ENCODE measurements around the gene IQSEC3.
"Not testable (repeated sequence)": the region's sequence is repeated elsewhere in the genome, so short reads cannot be mapped to it uniquely, and the experiment has no call there.

Gene IQSEC3

DNA sequence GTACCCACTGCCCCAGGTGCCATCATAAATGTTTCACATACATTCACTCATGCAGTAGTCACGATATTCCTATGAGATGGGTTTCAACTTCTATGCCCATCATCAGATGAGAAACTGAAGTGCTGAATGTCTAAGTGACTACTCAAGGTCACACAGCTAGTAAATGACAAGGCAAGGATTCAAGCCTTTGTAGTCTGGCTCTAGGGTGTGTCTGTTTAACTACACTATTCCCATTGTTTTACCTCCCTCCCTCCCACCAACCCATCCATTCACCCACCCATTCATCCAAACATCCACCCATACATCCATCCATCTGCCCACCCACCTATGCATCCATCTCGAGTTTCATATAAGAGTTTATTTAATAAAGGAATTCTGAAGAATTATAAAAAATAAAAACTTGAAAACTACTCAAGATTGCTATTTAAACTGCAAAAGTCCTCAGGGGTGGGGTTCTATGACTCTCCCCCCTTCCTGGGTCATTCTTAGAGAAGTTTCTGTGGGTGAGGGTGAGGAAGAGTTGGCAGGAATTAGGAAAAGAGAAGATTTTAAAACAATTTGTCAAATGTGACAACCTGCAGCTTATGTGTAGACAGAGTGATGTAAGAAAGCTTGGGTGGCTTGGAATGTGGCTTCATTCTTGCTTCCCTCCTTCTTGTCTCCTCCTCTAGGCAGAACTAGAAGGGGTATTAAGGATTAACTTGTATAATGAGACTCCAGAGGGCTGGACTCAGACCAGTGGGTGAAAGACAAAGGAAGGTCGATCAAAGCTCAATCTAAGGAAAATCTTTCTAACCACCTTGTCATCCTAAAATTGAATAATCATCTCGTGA, 13.4 kb upstream of the IQSEC3 start:
- DNase-seq (ENCODE audit: low spot score), result not testable (repeated sequence)

- DNase-seq (ENCODE audit: low spot score), result no peak
These were observed 12.5 kb upstream of the IQSEC3 start for GRCh38 chr12:53735-54730.

DNA sequence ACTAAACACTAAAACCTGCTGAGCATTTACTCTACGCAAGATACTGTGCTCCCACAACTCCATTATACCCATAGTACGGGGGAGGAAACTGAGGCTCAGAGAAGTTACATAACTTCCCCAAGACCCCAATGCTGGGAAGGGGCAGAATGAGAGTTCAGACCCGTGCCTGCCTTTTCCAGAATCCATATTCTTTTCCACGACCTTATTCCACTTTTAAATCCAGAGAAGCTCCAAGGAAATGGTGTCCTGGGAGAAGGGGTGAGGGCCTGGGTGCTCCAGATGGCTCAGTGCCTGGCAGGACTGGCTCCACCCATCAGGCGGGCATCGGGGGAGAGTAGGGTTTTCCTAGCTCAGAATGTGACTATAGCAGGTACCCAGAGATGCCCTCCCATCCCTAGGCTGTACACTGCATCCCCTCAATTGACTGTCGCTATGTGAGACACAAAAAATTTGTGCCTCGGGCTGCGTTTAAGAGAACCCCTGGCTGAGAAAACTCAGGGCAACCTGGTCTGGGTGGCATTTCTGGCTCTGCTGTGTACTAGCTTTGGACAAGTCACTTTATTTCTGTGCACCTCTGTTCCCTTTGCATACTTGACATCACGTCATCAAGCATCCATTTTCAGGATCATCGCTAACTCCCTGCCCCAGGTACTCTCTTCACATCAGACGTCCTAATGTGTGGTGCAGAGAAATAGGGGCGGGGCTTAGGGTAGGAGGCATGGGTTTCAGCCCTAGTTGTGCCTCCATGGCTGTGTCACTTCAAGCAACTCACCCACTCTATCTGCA, 11.6 kb upstream of the IQSEC3 start:
- DNase-seq (ENCODE audit: low spot score), result no peak

DNA sequence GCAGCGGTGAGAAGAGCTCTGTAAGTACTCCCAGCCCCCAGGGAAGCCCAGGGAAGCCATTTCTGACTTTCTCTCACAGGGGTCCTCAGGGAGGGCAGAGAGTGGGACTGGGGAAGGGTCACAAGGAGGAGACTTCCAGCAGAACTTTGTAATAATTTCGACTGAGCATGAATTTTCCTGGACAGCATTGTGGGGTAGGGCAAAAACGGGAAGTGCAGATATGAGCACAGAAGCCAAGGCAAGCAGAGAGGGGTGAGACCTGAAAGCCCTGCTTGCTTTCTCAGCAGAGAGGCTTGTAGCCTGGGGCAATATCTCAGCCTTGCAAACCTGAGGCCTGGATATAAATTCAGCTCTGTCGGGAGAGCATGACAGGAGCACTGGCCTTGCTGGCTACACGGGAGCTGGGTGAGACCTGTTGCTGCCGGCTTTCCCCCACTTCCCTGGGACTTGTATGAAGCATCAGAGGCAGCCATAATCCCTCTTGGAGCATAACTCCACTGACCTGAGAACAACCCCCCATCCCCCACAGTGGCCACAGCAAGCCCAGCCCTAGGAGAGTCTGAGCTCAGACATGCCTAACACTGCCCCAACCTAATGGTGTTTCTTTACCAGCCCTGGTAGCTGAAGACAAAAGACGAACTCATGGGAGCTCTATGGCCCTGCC, 9.8 kb upstream of the IQSEC3 start:
- DNase-seq (ENCODE audit: low spot score), result no peak

- DNase-seq (ENCODE audit: low spot score), result no peak
These were observed 9.0 kb upstream of the IQSEC3 start for GRCh38 chr12:57539-57938.

- DNase-seq (ENCODE audit: low spot score), result no peak
These were observed 7.7 kb upstream of the IQSEC3 start for GRCh38 chr12:58832-59231.

- DNase-seq (ENCODE audit: low spot score), result not testable (repeated sequence)
These were observed 4.7 kb upstream of the IQSEC3 start for GRCh38 chr12:61845-62244.

DNA sequence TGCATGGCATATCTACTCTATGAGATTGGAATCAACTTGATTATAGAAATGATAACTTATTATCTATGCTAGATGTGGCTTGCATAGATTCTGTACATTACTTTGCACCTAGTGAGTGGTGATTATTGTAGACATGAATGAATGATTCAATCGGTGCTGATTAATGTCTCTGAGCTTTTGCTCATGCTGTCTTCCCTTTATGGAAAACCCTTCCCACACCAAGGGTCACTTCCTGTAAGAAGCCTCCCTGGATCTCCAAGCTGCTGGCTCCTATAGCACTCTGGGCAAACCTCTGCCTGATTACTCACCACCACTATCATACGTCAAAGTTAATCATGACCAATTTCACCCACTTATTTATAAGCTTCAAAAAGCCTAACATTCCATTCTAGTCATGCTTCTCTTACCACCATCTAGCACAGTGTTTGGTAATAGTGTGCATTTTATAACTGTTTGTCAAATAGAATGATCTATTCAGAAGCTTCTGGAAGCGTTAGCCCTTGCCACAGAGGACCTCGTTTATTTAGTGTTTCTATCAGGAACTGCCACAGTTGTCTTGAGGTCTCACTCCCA, 990 bp upstream of the IQSEC3 start:
- DNase-seq (ENCODE audit: low spot score), result not testable (repeated sequence)

DNA sequence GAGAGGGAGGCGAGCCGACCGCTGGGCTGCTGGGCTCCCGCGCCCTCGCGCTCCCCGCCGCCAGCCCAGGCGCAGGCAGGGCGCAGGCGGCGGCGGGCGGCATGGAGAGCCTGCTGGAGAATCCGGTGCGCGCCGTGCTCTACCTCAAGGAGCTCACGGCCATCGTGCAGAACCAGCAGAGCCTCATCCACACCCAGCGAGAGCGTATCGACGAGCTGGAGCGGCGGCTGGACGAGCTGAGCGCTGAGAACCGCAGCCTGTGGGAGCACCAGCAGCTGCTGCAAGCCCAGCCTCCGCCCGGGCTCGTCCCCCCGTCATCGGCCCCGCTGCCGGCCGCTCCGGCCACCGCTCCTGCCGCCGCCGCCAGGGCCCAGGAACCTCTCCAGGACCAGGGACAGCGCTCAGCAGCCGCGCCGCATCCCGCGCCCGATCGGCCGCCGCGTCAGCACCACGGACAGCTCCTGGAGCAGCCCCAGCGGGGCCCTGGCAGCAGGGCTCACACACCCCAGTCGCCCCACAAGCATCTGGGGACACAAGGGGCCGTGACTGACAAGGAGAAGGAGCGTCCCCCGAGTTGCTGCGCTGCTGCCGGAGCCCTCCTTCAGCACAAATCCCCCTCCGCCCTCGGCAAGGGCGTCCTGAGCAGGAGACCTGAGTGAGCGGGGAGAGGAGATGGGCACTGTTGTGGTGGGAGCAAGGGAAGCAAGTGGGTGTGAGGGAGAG, 376 bp downstream of the IQSEC3 start:
- DNase-seq (ENCODE audit: low spot score), result not testable (repeated sequence)

GRCh38 chr12:69677-70076, 3.1 kb downstream of the IQSEC3 start:
- DNase-seq (ENCODE audit: low spot score), result not testable (repeated sequence)

DNA sequence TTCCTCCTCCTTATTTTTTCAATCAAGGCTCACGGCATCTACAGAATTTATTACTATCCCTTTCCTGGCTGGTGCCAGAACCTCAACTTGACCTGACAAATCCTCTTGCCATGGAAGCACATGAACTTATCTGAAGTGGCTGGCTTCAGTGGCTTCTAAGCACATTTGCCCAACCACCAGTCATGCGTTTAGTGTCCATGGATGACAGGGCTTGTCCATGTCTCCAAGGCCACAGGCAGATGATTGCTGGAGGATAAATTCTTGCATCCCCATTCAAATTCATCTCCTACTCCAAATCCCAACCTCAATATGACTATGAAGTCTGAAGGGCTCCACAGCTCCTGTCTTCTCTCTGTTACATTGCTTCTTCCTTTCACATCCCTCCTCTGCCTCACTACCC, 4.0 kb downstream of the IQSEC3 start:
- not testable (repeated sequence) for DNase-seq (ENCODE audit: low spot score)

DNA sequence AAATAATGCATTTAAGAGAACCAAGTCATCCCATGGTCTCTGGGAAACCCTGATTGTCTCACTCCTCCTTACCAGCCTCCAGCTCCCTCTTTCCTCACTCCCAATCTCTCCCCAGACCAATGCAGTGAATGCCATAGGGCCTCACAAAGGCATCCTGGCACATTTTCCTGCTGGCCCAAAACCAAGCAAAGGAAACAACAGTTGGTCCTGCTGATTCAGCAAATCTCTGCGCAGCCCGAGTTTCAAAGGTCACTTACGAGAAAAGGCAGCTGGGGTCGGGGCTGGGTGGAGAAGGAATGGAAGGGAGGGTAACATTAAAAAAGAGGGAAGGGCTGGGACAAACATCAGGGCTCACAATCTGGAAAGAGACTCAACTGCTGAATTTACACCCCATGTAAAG, 5.5 kb downstream of the IQSEC3 start:
- not testable (repeated sequence) for DNase-seq (ENCODE audit: low spot score)

DNA sequence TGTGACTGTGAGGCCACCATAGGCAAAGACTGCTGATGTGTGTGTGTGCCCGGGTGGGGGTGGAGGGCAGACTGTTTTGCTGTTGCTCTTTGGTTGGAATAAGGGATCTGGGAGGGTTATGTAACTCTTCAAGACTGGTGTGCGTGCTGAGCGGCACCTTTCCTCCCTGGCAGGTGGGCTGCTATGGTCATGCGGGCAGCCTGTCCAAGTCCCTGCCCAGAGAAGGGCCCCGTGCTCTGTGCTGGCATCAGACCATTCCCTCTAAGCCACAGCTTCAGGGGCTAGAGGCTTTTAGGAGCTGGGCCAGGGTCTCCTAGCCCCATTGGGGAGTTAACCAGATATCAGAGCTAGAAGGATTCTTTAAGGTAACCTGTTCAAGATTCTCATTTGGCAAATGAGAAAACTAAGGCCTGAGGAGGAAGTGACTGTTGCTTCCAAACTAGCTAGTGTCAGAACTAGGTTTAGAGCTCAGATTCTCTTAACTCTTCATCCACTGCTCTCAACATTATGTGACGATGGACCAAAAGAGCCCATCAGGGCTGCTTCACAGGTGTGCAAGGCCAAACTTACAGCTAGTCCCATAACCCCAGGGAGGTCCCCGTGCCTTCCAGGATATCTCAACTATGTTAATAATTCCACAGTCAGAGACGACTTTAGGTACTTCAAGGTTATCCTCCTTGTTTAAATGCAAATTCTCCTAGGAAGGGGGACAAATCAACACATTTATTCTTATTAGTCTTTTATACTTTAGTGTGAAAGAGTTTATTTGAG, 8.0 kb downstream of the IQSEC3 start:
- DNase-seq (ENCODE audit: low spot score), result not testable (repeated sequence)

- DNase-seq (ENCODE audit: low spot score), result not testable (repeated sequence)
These were observed 9.0 kb downstream of the IQSEC3 start for GRCh38 chr12:75541-75940.

- not testable (repeated sequence) for DNase-seq (ENCODE audit: low spot score)
These were observed 9.5 kb downstream of the IQSEC3 start for GRCh38 chr12:76102-76501.

GRCh38 chr12:76551-76950, 10.0 kb downstream of the IQSEC3 start:
- DNase-seq (ENCODE audit: low spot score), result not testable (repeated sequence)

DNA sequence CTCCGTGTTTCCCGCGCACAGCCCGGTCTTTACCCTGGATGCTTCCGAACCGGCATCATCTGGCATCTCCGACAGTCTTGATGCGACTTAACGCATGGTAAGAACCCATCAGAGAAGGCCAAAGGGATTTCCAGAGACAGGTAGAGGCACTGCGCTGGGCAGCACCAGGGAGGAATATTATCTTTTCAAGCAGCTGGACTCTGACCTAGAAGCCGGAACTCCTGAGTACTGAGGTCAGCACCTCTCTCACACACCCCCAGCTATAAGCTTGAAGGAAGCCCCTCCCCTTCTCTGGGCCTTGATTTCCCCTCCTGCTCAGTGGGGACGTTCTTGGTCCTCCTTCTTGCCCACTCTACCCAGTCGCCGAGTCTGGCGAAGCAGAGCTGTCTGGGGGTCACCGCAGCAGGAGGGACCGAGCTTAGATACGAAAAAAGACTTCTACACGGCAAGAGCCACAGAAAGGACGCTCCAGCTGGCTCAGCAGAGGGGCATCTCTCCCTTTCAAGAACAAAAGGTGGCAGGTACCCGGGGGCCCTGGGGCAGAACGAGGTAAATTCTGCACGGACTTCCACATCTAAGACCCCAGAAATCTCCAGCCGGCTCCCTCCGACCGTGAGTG, 10.6 kb downstream of the IQSEC3 start:
- not testable (repeated sequence) for DNase-seq (ENCODE audit: low spot score)

GRCh38 chr12:77769-78383, 11.3 kb downstream of the IQSEC3 start:
- not testable (repeated sequence) for DNase-seq (ENCODE audit: low spot score)

- no peak for DNase-seq (ENCODE audit: low spot score)
These were observed 12.4 kb downstream of the IQSEC3 start for GRCh38 chr12:78981-79380.
